AG09319 (cell line): ENCODE measurements around the gene RAD51B.
A peak's percentile ranks its signal among the peaks of the same experiment; 100 is the strongest.

Experiments used
- DNase-seq: peaks from one replicate; pipeline ENCODE4 v3.0.0-alpha.2; 2010; ENCODE audit warnings: low read depth; ENCODE audit errors: extremely low read depth
- TF ChIP-seq, protein P1 (sequence below): IDR thresholded peaks from 2 replicates; pipeline ENCODE4 v1.5.1; 2011; ENCODE audit warnings: low read depth, mild to moderate bottlenecking, inconsistent platforms, low read length, moderate library complexity

RAD51B gene

DNA sequence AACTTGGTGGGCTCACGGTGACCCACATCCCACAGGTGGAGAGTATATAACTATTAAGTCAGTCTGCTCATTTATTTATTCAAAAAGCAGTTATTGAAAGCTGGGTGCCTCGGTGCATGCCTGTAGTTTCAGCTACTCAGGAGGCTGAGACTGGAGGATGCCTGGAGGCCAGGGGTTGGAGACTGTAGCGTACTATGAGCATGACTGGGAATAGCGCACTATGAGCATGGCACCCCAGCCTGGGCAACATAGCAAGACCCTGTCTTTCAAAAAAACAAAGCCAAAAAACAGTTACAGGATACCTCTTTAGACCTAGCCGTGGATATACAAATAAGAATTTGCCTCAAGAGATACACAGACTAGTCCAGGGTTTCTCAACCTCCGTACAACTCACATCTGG lies 833.5 kb downstream of the RAD51B start:
- TF ChIP-seq, protein P1, sequence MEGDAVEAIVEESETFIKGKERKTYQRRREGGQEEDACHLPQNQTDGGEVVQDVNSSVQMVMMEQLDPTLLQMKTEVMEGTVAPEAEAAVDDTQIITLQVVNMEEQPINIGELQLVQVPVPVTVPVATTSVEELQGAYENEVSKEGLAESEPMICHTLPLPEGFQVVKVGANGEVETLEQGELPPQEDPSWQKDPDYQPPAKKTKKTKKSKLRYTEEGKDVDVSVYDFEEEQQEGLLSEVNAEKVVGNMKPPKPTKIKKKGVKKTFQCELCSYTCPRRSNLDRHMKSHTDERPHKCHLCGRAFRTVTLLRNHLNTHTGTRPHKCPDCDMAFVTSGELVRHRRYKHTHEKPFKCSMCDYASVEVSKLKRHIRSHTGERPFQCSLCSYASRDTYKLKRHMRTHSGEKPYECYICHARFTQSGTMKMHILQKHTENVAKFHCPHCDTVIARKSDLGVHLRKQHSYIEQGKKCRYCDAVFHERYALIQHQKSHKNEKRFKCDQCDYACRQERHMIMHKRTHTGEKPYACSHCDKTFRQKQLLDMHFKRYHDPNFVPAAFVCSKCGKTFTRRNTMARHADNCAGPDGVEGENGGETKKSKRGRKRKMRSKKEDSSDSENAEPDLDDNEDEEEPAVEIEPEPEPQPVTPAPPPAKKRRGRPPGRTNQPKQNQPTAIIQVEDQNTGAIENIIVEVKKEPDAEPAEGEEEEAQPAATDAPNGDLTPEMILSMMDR = no peak
- no peak for DNase-seq

DNA sequence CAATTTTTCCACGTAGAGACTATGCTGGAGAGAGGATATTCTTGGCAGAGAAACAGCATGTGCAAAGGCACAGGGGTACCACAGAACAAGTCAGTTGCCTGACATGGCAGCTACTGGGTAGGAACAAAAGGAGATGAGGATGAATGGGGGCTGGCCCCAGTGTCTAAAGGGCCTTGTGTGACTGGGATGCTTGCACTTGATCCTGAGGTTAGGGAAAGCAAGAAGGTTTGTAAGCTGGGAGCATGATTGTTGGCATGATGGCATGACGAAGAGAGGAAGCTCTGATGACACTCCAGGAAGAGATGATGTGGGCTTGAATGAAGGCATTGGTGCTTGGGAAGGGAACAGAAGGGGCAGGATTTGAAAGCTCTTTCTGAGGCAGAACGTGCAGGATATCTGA lies 834.2 kb downstream of the RAD51B start:
- TF ChIP-seq, protein P1 = no peak
- DNase-seq = no peak

DNA sequence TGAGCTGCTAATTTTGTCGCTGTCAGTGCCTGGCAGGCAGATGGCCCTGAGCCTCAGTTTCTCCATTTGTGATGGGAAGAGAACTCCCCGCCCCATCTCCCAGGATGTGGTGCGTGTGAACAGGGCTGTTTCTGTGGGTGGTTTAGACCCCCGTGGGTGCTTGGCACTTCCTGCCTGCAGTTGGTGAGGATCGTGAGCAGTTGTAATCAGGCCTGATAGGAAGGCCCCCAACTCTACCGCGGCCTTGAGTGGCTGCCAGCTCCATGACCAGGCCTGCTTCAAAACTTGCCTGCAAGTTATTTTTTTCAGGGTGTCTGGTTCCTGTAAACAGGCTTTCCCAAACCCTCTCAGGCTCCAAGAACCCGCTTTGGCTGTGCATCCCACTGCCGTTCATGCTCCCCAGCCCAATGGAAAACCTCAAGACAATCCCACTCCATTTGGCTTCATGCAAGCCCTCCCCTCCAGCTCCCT lies 834.9 kb downstream of the RAD51B start:
- TF ChIP-seq, protein P1 = no peak
- DNase-seq = no peak

DNA sequence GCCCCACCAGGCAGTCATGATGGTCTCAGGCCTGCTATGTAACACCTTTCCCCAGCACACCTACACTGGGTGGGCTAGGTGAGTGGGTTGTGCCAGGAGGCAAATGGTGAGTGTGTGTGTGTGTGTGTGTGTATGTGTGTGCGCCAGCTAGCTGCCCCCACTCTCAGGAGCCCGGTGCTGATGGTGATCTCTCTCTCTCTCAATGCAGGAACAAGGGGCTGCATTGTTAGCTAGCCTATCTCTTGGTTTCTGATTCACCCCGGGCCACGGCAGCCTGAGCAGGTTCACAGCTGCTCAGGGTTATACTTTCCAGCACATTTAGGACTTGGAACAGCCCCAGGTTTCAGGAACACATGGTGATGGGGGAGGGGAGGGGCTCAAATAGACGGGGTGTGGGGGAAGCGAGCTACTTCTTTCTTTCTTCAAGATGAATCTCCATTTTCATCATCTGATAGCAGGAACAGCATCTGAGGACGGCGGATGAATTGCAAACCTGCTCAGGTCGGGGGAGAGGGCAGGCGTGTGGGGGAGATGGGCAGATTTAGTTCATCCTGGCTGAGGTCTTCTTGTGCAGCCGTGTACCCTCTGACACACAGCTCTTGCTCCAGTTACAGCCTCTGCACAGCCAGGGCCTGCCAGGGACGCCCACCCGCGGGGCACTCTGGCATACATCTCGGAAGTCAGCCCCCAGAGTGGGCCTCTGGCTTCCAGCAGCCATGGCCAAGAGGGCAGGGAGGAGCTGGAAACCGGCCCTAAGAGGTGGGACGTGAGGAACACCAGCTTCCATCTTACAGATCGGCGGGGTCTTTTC lies 835.6 kb downstream of the RAD51B start:
- TF ChIP-seq, protein P1 = no peak
- no peak for DNase-seq

DNA sequence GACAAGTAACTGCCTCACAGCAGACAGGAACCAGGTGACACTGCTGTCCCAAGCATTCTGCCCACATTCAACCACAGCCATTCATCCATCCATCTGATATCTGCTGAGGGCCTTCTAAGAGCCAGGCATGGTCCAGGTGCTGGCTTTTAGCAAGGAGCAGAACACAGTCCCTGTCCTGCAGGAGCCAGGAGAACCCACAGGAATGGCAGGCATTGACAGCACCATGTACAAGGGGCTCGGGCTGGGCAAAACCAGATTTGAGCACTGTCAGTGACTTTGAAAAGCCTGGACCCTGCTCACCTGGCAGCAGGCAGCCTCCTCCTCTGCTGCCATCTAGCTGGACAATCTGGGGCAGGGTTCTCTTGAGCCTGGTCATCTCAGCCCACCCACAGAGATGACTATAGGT lies 836.3 kb downstream of the RAD51B start:
- DNase-seq = no peak
- TF ChIP-seq, protein P1 = peak; percentile 2; the same call in 1 of the 2 replicates

DNA sequence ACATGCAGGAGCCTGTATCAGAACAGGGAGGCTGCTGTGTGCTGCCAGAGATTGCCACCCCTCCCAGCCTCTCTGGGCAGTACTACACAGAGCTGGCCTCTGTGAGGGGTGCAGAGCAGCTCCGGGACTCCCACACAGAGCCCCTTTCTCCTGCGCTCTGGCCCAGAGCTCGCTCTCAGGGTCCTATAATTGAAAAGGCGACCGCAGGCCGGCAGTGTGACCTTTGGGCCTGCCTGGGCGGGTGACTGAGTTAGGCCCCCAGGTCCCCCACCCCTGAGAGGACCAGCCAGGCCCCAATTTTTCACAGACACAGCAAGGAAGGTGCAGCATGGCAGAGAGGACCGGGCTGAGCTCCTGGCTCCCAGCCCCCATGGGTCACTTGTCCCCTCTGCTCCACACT lies 836.9 kb downstream of the RAD51B start:
- TF ChIP-seq, protein P1 = no peak
- no peak for DNase-seq

DNA sequence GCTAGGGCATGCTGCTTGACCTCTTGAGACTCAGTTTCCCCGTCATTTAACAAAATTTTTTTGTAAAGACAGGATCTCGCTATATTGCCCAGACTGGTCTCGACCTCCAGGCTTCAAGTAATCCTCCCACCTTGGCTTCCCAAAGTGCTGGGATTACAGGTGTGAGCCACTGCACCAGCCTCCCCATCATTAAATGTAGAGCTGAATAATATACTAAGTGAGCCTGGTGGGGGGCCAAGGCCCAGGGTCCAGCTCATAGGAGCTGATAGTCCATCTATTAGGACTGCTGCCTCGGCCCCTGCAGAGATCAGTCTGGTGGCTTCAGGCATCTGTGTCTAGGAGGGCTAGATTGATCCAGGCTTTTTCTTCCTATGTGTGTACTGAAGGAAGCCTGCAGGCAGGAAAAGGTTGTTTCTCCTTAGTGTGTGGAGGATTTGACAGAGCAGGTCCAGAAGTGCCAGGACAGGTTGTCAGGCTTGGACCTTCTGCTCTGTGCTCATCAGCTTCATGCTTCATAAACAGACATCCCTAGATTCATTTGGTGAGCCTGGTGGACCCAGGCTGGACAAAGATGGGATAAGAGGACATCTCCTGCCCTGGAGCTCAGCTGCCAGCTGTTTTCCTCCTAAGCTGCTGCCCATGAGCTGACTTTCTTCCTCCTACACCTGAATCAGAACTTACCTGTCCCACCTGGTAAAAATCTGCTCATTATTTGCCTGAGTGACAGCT lies 837.9 kb downstream of the RAD51B start:
- TF ChIP-seq, protein P1 = no peak
- no peak for DNase-seq
